OCI-LY1 (cell line): ENCODE results near the gene PER2.

Experiments used
- H2AFZ ChIP-seq: fragments of 200-600 bp; sonication (generic), shearing (Covaris generic); 2 replicates; pipeline ENCODE4 v1.6.0; 2014; ENCODE audit warnings: antibody characterized with exemption, mild to moderate bottlenecking, low read length
- H3F3A ChIP-seq: fragments of 200-600 bp; sonication (generic), shearing (Covaris generic); 2 replicates; pipeline ENCODE4 v1.6.0; 2014; ENCODE audit warnings: mild to moderate bottlenecking, antibody characterized with exemption, low read length, moderate library complexity; ENCODE audit not compliant: insufficient read depth
- H3K27ac ChIP-seq: fragments of 200-600 bp; sonication (generic); 2 replicates; pipeline ENCODE4 v1.5.1; 2014; ENCODE audit warnings: low read length, mixed run types, mild to moderate bottlenecking, low read depth; ENCODE audit not compliant: poor library complexity, severe bottlenecking
- H3K27me3 ChIP-seq: fragments of 200-600 bp; sonication (generic); 2 replicates; pipeline ENCODE4 v1.6.0; 2014; ENCODE audit warnings: antibody characterized with exemption, mild to moderate bottlenecking, low read length, moderate library complexity; ENCODE audit not compliant: insufficient read depth
- H3K36me3 ChIP-seq: fragments of 200-600 bp; sonication (generic); 2 replicates; pipeline ENCODE4 v1.6.1; 2014; ENCODE audit warnings: mild to moderate bottlenecking, antibody characterized with exemption, low read length, moderate library complexity, mixed read lengths; ENCODE audit not compliant: insufficient read depth
- H3K4me1 ChIP-seq: fragments of 200-600 bp; sonication (generic); 2 replicates; pipeline ENCODE4 v1.5.1; 2014; ENCODE audit warnings: mild to moderate bottlenecking, low read length, moderate library complexity; ENCODE audit not compliant: insufficient read depth, severe bottlenecking
- H3K4me2 ChIP-seq: fragments of 200-600 bp; sonication (generic), shearing (Covaris generic); 2 replicates; pipeline ENCODE4 v1.6.1; 2014; ENCODE audit warnings: low read length
- H3K4me3 ChIP-seq: fragments of 200-600 bp; sonication (generic); 2 replicates; pipeline ENCODE4 v1.5.1; 2014; ENCODE audit warnings: low read length, low read depth, mild to moderate bottlenecking, mixed read lengths; ENCODE audit not compliant: poor library complexity, severe bottlenecking
- H3K79me2 ChIP-seq: fragments of 200-600 bp; shearing (Covaris generic); 2 replicates; pipeline ENCODE4 v1.6.1; 2016; ENCODE audit warnings: mixed run types, low read length, mixed read lengths; ENCODE audit not compliant: insufficient read depth
- H3K9ac ChIP-seq: fragments of 200-600 bp; sonication (generic), shearing (Covaris generic); 2 replicates; pipeline ENCODE4 v1.6.1; 2014; ENCODE audit warnings: mild to moderate bottlenecking, low read length, mixed read lengths
- H3K9me2 ChIP-seq: fragments of 200-600 bp; sonication (generic), shearing (Covaris generic); 2 replicates; pipeline ENCODE4 v1.6.1; 2014; ENCODE audit warnings: low read depth, mild to moderate bottlenecking, low read length, mixed read lengths
- H3K9me3 ChIP-seq: fragments of 200-600 bp; shearing (Covaris generic); 2 replicates; pipeline ENCODE4 v1.6.1; 2014; ENCODE audit warnings: low read length, mixed read lengths
- H4K20me1 ChIP-seq: fragments of 200-600 bp; sonication (generic), shearing (Covaris generic); 2 replicates; pipeline ENCODE4 v1.6.0; 2016; ENCODE audit warnings: mild to moderate bottlenecking, low read length; ENCODE audit not compliant: insufficient read depth
- CTCF ChIP-seq: fragments of 200-600 bp; sonication (generic), shearing (Covaris generic); IDR thresholded peaks from 2 replicates; pipeline ENCODE4 v1.5.1; 2017; ENCODE audit warnings: mild to moderate bottlenecking, antibody characterized with exemption, low read length, moderate library complexity, mixed read lengths
- EZH2 ChIP-seq: fragments of 200-600 bp; sonication (generic), shearing (Covaris generic); IDR thresholded peaks from 2 replicates; pipeline ENCODE4 v1.8.0; 2017; ENCODE audit warnings: borderline replicate concordance, mixed run types, mild to moderate bottlenecking, antibody characterized with exemption, low read length, moderate library complexity, mixed read lengths

Gene PER2

GRCh38 chr2:238271061-238271554 lies 17.3 kb downstream of the PER2 start:
- no peak overlapping the region for H3K4me3 ChIP-seq
- no peaks in the 10 kb centered on the region for H3K27me3 ChIP-seq
- no peaks in the 10 kb centered on the region for H3F3A ChIP-seq
- no peak overlapping the region for H3K4me2 ChIP-seq
- H3K36me3 ChIP-seq, result peaks cover 31% of the 10 kb centered on the region; the same call in 1 of the 2 replicates
- H3K9me2 ChIP-seq, result no peaks in the 10 kb centered on the region
- no peaks in the 10 kb centered on the region for H3K79me2 ChIP-seq
- H3K9ac ChIP-seq, result no peak overlapping the region
- TF ChIP-seq EZH2 (no peak), CTCF (no peak)
- H3K4me1 ChIP-seq, result no peaks in the 10 kb centered on the region
- H3K9me3 ChIP-seq, result no peaks in the 10 kb centered on the region
- H3K27ac ChIP-seq, result no peak overlapping the region
- H4K20me1 ChIP-seq, result no peaks in the 10 kb centered on the region
- H2AFZ ChIP-seq, result no peak overlapping the region

GRCh38 chr2:238270606-238271005 lies 17.8 kb downstream of the PER2 start:
- H3K4me3 ChIP-seq, result no peak overlapping the region
- no peaks in the 10 kb centered on the region for H3K27me3 ChIP-seq
- no peaks in the 10 kb centered on the region for H3F3A ChIP-seq
- no peaks in the 10 kb centered on the region for H3K9me2 ChIP-seq
- no peak overlapping the region for H3K27ac ChIP-seq
- no peaks in the 10 kb centered on the region for H4K20me1 ChIP-seq
- no peak overlapping the region for H2AFZ ChIP-seq
- TF ChIP-seq CTCF (no peak), EZH2 (no peak)
- H3K4me1 ChIP-seq, result no peaks in the 10 kb centered on the region
- peaks cover 27% of the 10 kb centered on the region; the same call in 1 of the 2 replicates for H3K36me3 ChIP-seq
- H3K9ac ChIP-seq, result no peak overlapping the region
- H3K9me3 ChIP-seq, result no peaks in the 10 kb centered on the region
- H3K79me2 ChIP-seq, result no peaks in the 10 kb centered on the region
- H3K4me2 ChIP-seq, result no peak overlapping the region

GRCh38 chr2:238269741-238270140 lies 18.7 kb downstream of the PER2 start:
- TF ChIP-seq EZH2 (no peak), CTCF (no peak)
- H3K27ac ChIP-seq, result no peak overlapping the region
- H3K9me3 ChIP-seq, result no peaks in the 10 kb centered on the region
- H3F3A ChIP-seq, result no peaks in the 10 kb centered on the region
- H3K4me3 ChIP-seq, result no peak overlapping the region
- no peaks in the 10 kb centered on the region for H4K20me1 ChIP-seq
- H2AFZ ChIP-seq, result no peak overlapping the region
- no peaks in the 10 kb centered on the region for H3K27me3 ChIP-seq
- H3K9ac ChIP-seq, result no peak overlapping the region
- H3K36me3 ChIP-seq, result 0 out of 2 replicates have a peak, but pooled peaks cover 24% of the 10 kb centered on the region
- H3K9me2 ChIP-seq, result no peaks in the 10 kb centered on the region
- H3K79me2 ChIP-seq, result no peaks in the 10 kb centered on the region
- H3K4me1 ChIP-seq, result no peaks in the 10 kb centered on the region
- no peak overlapping the region for H3K4me2 ChIP-seq
